MCF 10A (cell line): ENCODE results near the gene OR10G7. TPM values are rescaled to one million over a fixed set of nuclear protein-coding genes. Genes with fewer than 3 reads are reported as not detected.
"Not testable (repeated sequence)": the region's sequence is repeated elsewhere in the genome, so short reads cannot be mapped to it uniquely, and the experiment has no call there.

ENCODE experiments used
- BruUV-seq: library from RNA; stranded (reverse); fragments of 400-500 nt; replicated peaks from 2 replicates; lab custom pipeline; 2021; lab: Mats Ljungman, UMichigan
- CTCF ChIA-PET: fragments of 300-600 bp; sonication (Branson Sonifier 250); formaldehyde crosslinking; extraction: SDS; loops from one replicate; lab custom pipeline; 2021; ENCODE audit warnings: antibody characterized with exemption, inconsistent platforms; lab: Yijun Ruan, JAX
- POLR2A ChIA-PET: fragments of 300-600, 350-650 bp; sonication (Branson Sonifier 250); formaldehyde crosslinking; extraction: SDS; loops from one replicate; lab custom pipeline; 2020; ENCODE audit warnings: antibody characterized with exemption, inconsistent platforms; lab: Yijun Ruan, JAX
- DNase-seq: peaks from one replicate; pipeline ENCODE4 v3.0.0-alpha.2; 2018; ENCODE audit not compliant: unreplicated experiment
- H3K27ac Mint-ChIP-seq: one replicate; pipeline ENCODE4 v1.8.0; 2022; ENCODE audit warnings: mild to moderate bottlenecking, low read depth, mixed read lengths; ENCODE audit not compliant: unreplicated experiment
- H3K27me3 Mint-ChIP-seq: one replicate; pipeline ENCODE4 v1.8.0; 2022; ENCODE audit warnings: mixed read lengths; ENCODE audit not compliant: insufficient read depth, unreplicated experiment
- H3K36me3 Mint-ChIP-seq: one replicate; pipeline ENCODE4 v1.8.0; 2022; ENCODE audit warnings: mild to moderate bottlenecking, moderate library complexity, mixed read lengths; ENCODE audit not compliant: insufficient read depth, unreplicated experiment
- H3K4me1 Mint-ChIP-seq: one replicate; pipeline ENCODE4 v1.8.0; 2022; ENCODE audit warnings: mixed read lengths; ENCODE audit not compliant: insufficient read depth, unreplicated experiment
- H3K4me3 Mint-ChIP-seq: one replicate; pipeline ENCODE4 v1.8.0; 2022; ENCODE audit warnings: mild to moderate bottlenecking, moderate library complexity, mixed read lengths; ENCODE audit not compliant: unreplicated experiment
- H3K9me3 Mint-ChIP-seq: one replicate; pipeline ENCODE4 v1.8.0; 2022; ENCODE audit warnings: mixed read lengths; ENCODE audit not compliant: unreplicated experiment
- intact Hi-C: fragments of 100-400 bp; cut with micrococcal nuclease; formaldehyde crosslinking; loops from 2 replicates; pipeline ENCODE4 v1.14.1; 2022
- total RNA-seq: library from RNA; stranded (reverse); gene quantifications from 2 replicates; pipeline ENCODE4 v1.2.3, GENCODE V29; 2022
- TF ChIP-seq, protein P1 (sequence below): fragments of 200-600 bp; IDR thresholded peaks from one replicate; pipeline ENCODE4 v1.8.0; 2022; ENCODE audit warnings: antibody characterized with exemption, mild to moderate bottlenecking; ENCODE audit not compliant: unreplicated experiment

Gene OR10G7
- total RNA-seq, 1 experiment from 2014 or later, result not detected

DNA sequence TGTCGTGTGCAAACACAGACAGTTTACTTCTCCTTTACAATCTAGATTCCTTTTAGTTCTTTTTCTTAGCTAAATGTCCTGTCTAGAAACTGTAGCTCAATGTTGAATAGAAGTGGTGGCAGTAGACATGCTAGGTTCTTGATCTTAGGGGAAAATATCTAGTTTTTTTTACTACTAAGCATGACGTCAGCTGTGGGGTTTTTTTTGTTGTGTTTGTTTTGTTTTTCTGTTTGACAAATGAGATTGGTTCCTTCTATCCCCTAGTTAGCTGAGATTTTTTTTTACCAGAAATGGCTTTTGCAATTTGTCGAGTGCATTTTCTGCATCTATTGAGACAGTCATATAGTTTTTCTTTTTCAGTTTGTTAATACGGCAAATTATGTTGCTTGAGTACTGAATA is 2.3 kb upstream of the OR10G7 start:
- intact Hi-C loops, result no loop called here
- BruUV-seq, result no TSS peak
- POLR2A ChIA-PET, result no interaction called here

DNA sequence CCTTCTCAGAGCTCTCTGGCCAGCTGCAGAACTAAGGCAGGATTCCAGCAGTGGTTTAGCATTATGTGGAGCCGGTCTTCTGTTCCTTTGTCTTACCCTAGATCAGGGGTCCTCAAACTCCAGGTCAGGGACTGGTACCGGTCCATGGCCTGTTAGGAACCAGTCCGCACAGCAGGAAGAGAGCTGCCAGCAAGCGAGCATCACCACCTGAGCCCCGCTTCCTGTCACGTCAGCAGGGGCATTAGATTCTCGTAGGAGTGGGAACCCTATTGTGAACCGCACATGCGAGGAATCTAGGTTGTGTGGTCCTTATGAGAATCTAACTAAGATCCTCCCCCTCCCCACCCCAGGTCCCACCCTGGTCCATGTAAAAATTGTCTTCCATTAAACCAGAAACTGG is 1.6 kb downstream of the OR10G7 start:
- no TSS peak for BruUV-seq
- CTCF ChIA-PET, result interaction anchor here (0.6 kb wide), 1 partner anchor 1751 kb away, joined by 3 read pairs; no protein-coding TSS in a partner anchor
- Mint-ChIP-seq H3K36me3 (no peaks in the 10 kb centered on the region), H3K9me3 (no peaks in the 10 kb centered on the region), H3K27ac (no peak overlapping the region), H3K27me3 (no peaks in the 10 kb centered on the region), H3K4me3 (no peak overlapping the region), H3K4me1 (no peaks in the 10 kb centered on the region)
- intact Hi-C loops, result no loop called here
- DNase-seq, result no peak
- POLR2A ChIA-PET, result no interaction called here
- TF ChIP-seq, protein P1, sequence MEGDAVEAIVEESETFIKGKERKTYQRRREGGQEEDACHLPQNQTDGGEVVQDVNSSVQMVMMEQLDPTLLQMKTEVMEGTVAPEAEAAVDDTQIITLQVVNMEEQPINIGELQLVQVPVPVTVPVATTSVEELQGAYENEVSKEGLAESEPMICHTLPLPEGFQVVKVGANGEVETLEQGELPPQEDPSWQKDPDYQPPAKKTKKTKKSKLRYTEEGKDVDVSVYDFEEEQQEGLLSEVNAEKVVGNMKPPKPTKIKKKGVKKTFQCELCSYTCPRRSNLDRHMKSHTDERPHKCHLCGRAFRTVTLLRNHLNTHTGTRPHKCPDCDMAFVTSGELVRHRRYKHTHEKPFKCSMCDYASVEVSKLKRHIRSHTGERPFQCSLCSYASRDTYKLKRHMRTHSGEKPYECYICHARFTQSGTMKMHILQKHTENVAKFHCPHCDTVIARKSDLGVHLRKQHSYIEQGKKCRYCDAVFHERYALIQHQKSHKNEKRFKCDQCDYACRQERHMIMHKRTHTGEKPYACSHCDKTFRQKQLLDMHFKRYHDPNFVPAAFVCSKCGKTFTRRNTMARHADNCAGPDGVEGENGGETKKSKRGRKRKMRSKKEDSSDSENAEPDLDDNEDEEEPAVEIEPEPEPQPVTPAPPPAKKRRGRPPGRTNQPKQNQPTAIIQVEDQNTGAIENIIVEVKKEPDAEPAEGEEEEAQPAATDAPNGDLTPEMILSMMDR, result no peak

More for the DNA sequence above, 2.3 kb upstream of the OR10G7 start:
- Mint-ChIP-seq H3K9me3 (peaks cover 8% of the 10 kb centered on the region), H3K4me1 (no peaks in the 10 kb centered on the region), H3K36me3 (no peaks in the 10 kb centered on the region), H3K27ac (no peak overlapping the region), H3K4me3 (no peak overlapping the region), H3K27me3 (no peaks in the 10 kb centered on the region)
- CTCF ChIA-PET, result interaction anchor here (0.7 to 1.0 kb wide), 3 partner anchors 22 to 1788 kb away, joined by 3 to 4 read pairs (median 3); no protein-coding TSS in a partner anchor
- TF ChIP-seq, protein P1, result no peak
- DNase-seq, result no peak

DNA sequence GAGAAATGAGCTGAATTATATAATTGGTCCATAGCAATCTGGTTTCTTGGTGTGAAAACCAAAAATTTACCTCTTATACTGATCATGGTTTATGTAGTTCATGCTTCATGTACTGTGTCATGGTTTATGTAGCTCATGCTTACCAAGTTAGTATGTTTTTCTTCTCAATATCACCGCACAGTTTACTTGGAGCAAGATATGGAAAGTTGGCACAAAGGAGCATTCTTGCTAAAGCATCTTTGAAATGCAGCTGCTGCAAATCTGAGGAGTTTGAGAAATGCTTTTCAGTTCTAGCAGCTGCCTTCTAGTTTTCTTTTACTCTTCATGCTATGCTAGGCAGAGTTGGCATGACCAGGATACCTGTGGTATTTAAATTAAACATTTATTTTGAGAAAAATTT is 4.5 kb downstream of the OR10G7 start:
- Mint-ChIP-seq H3K9me3 (no peaks in the 10 kb centered on the region), H3K36me3 (no peaks in the 10 kb centered on the region), H3K27ac (no peak overlapping the region), H3K4me1 (no peaks in the 10 kb centered on the region), H3K4me3 (no peak overlapping the region), H3K27me3 (no peaks in the 10 kb centered on the region)
- ChIA-PET POLR2A (interaction anchor here (0.5 kb wide), 1 partner anchor 752 kb away, joined by 4 read pairs; no protein-coding TSS in a partner anchor), CTCF (no interaction called here)
- TF ChIP-seq, protein P1, result no peak
- no TSS peak for BruUV-seq
- no peak for DNase-seq
- intact Hi-C loops, result no loop called here

DNA sequence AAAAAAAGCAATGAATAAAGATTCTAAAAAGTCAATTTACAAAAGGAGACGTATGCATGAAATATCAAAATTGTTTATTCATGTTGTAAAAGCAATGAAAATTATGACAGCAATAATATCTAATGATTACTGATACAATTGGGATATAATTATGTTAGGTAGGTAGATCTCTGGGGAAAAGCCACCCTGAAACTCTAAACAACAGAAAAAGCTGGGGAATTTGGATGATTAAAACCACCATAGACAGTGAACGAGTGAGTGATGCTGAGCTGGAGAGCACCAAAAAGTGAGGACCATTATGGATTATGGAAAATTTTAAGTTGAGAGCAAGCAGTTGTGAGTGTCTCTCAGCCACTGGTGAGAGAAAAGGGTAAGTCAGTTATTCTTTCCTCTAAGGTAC is 14.6 kb downstream of the OR10G7 start, which contains the start of gene OR10G8:
TSS of gene OR10G8 (plus strand) at position 301 of the 400 bp plus-strand sequence. CDS start 2,825 bp downstream, outside the sequence.
- H3K27ac Mint-ChIP-seq, result no peak within 1 kb of the TSS
- no peak within 1 kb of the TSS for H3K4me3 Mint-ChIP-seq
- intact Hi-C loops, result no loop called here
- ChIA-PET CTCF (no interaction called here), POLR2A (no interaction called here)
- H3K4me1 Mint-ChIP-seq, result no peaks in the 10 kb centered on the region
- H3K9me3 Mint-ChIP-seq, result no peaks in the 10 kb centered on the region
- no peaks in the 10 kb centered on the region for H3K36me3 Mint-ChIP-seq
- DNase-seq, result no peak
- H3K27me3 Mint-ChIP-seq, result no peaks in the 10 kb centered on the region
- TF ChIP-seq, protein P1, result no peak
- no TSS peak for BruUV-seq

DNA sequence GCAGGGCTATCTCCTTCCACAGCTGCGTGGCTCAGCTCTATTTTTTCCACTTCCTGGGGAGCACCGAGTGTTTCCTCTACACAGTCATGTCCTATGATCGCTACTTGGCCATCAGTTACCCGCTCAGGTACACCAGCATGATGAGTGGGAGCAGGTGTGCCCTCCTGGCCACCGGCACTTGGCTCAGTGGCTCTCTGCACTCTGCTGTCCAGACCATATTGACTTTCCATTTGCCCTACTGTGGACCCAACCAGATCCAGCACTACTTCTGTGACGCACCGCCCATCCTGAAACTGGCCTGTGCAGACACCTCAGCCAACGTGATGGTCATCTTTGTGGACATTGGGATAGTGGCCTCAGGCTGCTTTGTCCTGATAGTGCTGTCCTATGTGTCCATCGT is 25.3 kb downstream of the OR10G7 start:
- H3K36me3 Mint-ChIP-seq, CTCF ChIA-PET, H3K4me3 Mint-ChIP-seq, BruUV-seq, H3K4me1 Mint-ChIP-seq, DNase-seq, H3K27me3 Mint-ChIP-seq, H3K27ac Mint-ChIP-seq, H3K9me3 Mint-ChIP-seq, POLR2A ChIA-PET, intact Hi-C loops: not testable (repeated sequence)
